GM19043 (cell line): ENCODE measurements around the gene DZIP1.

Experiments used
- ATAC-seq: cut with Tn5 transposase; IDR thresholded peaks from one replicate; pipeline ENCODE4 v1.9.1; 2021; ENCODE audit warnings: low read depth; ENCODE audit not compliant: unreplicated experiment

Gene DZIP1

DNA sequence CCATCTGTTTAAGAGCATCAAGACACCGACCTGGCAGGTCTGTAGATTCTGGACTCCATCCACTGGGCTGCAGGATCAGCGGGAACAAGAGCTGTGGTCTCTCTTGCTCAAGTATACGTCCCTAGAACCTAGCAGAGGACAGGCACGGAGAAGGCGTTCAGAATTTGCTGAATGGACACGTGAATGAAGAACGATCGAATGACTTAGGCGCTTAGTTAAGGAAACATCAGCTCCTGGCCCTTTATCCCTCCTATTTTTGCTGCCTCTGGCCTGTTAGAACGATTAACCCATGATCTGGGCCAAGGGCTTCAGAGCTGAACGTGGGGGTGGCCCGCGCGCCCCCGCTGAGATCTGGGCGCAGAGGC, 953 bp downstream of the DZIP1 start:
- no peak for ATAC-seq

DNA sequence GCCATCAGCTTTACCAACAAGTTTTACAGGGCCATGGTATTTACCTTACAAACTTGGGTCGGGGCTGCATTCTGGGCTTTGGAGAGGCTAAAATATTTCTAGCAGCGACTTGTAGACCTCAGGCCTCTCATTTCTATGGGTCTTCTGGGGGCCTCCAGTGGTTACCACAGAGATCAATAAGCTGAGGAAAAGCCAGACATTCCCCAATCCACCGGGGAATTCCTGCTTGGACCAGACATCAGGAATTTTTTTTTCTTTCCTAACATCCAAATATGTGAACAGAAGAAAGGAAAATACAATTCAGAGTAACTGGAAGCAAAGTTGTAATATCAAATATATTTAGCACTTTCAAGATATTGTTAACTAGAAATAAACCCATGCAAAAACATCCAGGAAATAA, 1.5 kb downstream of the DZIP1 start:
- no peak for ATAC-seq

DNA sequence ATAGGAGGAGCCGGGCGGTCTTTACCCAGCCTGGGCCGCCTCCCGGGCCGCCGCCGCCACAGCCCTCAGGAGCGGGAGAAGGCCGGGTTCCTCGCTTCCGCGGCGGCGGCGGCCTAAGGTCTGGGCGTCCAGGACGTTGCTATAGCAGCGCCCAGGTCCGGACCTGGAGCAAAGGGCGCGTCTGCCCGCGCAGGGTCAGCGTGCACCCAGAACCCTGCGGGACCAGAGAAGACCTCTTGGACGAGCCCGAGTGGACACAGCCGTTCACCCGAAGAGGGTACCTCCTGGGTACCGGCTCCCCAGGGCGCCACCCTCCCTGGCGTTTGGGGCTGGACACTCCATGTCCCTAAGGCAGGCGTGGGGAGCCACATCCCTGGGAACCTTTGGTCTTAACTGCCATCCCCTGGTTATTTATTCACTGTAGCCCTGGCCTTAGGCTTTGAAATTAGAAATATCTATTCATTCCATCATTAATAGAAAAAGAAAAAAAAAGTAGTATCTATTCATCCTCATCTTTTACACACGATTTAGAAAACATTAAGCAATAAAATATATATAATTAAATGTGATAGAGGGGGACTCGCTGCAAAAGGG, 2.4 kb downstream of the DZIP1 start:
- ATAC-seq = no peak

DNA sequence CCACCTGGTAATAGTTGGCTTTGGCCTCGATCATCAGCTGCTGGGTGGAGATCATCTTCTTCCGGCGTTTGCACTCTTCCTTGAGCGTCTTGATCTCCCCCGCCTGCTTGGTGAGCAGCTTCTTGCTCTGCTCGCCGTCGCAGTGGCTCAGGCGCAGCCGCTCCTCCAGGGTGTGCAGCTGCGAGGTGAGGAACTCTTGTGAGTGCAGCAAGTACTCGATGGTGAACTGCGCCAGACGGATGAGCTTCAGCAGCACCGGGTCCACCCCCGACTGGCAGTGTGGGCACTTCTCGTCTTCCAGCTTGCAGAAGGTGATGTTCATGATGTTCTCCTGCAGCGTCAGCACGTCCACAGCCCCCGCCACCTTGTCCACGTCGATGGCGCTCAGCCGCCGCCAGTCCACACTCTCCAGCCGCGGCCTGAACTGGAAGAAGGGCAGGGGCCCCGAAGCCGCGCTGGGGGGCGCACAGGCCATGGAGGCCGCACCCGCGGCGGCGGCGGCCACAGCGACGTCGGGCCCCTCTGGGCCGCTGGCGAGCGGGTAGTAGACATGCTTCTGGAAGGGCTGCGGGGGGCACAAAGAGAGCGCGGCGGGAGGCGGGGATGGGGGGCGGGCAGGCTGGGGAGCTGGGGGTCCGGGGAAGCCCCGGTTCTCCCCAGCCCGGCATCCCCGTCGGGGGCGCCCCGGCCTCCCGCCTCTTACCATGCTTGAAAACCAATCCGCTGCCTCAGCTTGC, 3.0 kb downstream of the DZIP1 start:
- no peak for ATAC-seq

DNA sequence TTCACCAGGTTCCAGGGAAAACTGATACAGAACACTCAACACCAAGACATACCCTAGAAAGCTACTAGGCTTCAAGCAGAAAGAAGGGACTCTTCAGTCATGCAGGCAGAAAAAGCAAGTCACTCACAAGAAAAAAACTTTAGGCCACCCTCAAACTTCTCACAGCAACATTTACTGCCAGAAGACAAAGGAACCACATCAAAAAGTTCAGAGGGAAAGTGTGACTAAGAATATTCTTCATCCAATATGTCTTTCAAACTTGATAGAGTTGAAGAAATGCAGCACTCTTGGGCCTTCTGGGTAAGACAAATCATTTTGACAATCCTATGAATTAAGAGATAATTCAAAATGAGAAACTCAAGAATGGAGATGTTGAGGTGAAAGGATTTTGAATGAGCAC, 7.7 kb downstream of the DZIP1 start:
- ATAC-seq = no peak

DNA sequence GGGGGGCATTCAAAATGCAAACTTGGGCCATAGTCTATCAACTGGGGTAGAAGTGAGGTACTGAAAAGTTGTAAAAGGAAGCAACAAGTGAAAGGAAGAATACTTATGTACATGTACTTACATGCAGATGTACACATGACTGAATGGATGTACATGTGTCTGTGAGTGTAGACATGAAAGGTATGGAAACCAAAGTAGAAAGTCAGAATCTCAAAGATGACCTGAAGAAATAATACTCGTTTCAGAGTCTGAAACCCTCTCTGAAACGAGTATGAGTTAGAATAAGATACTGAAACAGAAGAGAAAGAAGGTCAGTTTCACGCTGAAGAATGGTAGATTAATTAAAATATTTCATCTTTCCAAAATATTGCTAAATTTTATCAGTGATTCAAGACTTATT, 13.9 kb downstream of the DZIP1 start:
- ATAC-seq = no peak

DNA sequence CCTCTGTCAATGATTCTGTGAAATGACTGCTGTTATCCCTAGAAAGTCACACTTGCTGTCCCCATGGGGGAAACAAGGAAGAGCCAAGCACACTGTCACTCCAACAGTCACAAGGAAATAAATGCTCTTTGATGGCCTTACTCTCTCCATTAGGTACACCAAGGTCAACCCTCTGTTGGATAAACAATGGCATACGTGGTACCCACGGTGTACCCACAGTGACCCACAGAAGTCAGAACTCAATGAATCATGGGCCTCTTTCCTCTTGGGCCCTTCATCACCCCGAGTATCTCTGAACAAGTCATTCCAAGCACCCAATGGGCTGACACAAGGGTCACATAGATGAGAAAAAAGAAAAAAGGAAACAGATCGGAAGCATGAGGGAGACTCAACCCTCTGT, 15.4 kb downstream of the DZIP1 start:
- no peak for ATAC-seq

DNA sequence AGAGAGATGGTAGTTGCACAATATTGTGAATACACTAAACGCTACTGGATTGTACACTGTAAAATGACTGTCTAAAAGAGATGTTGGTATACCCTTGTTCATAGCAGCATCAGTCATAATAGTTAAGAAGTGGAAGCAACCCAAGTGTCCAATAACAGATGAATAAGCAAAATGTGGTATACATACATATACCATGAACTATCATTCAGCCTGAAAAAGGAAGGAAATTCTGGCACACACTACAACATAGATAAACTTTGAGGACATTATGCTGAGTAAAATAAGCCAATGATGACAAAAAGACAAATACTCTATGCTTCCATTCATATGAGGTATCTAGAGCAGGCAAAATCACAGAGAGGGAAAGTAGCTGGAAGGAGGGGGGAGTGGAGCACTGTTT, 16.0 kb downstream of the DZIP1 start:
- ATAC-seq = no peak

DNA sequence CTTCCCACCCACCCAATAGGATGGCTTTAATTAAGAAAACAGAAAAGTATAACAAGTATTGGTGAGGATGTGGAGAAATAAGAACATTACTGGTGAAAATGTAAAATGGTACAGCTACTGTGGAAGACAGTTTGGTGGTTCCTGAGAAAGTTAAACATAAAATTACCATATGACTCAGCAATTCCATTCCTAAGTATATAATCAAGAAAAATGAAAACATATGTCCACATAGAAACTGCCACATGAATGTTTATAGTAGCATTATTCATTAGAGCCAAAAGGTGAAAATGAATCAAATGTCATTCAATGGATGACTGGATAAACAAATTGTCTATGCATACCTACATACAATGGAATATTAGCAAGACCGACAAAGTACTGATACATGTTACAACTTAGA, 16.9 kb downstream of the DZIP1 start:
- no peak for ATAC-seq

DNA sequence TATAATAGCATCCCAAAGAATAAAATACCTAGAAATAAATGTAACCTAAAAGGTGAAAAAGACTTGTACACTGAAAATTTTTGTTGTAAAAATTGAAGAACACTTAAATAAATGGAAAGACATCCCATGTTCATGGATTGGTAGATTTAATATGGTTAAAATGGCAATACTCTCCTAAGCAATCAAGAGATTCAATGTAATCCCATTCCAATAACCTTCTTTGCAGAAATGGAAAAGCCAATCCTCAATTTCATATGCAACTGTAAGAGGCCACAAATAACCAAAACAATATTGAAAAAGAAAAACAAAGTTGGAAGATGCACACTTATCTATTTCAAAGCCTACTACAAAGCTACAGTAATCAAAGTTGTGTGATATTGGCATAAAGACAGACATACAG, 17.7 kb downstream of the DZIP1 start:
- no peak for ATAC-seq

DNA sequence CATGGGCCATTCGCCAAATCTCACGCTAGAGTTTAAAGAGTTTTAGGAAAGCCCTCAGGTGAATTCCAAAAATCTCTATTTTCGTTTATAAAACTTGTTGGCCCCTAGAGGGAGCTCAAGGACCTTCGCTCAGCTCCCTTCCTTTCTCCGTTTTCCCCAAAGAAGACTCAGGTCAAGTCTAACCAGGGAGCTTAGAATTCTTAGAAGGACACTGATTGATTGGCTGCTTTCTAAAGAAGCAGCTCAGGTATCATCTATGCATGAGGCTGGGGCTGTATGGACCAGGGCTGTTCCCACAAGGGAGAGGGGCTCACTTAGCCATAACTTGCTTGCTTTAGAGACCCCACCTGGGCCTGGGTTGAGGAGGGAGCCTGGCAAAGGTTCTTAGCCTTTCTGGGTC, 20.5 kb downstream of the DZIP1 start:
- ATAC-seq = no peak

DNA sequence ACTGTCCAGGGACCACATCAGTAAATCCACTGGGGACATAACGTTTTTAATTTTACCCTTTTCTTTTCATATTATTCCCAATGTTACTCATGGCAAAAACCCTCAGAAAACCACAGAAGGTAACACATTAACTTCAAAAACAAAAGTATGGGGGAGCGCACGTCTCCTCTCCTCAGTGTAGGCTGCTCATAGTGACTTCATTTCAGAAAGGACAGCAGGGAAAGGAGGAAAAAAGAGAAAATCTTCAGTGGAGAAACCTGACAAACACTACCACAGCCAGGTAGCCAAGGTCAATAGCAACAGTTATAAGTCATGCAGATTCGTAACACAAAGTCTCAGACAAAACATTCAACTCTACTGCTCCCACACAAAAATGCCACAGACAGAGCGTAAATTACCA, 21.4 kb downstream of the DZIP1 start:
- no peak for ATAC-seq

DNA sequence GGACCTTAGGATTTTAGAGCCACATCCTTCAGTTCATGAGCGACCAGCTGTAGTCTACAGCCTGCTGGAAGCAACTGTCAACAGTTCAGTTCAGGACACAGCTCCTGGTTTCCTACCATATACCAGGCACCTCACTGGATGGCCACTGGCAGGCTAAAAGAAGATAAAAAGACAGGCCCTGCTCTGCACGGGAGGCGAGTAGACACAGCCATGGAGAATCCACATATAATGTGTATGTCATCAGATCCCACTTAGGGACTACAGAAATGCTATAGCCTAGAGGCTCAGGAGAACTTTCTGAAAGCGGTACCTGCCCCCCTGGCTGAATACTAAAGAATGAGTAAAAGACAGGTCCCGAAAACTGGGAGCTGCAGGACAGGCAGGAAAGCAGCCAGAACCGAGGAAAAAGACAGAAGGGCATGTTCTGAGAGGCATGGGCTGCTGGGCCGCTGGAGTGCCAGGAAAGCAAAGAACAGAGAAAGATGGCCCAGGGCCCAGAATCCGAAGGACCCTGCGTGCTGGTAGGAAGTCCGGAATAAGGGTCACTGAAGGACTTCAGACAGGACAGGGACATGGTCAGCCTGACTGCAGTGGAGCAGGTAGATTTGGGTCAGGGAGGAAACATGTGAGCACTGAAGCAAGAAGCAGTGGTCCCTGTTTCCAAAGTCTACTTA, 23.5 kb downstream of the DZIP1 start:
- ATAC-seq = no peak

DNA sequence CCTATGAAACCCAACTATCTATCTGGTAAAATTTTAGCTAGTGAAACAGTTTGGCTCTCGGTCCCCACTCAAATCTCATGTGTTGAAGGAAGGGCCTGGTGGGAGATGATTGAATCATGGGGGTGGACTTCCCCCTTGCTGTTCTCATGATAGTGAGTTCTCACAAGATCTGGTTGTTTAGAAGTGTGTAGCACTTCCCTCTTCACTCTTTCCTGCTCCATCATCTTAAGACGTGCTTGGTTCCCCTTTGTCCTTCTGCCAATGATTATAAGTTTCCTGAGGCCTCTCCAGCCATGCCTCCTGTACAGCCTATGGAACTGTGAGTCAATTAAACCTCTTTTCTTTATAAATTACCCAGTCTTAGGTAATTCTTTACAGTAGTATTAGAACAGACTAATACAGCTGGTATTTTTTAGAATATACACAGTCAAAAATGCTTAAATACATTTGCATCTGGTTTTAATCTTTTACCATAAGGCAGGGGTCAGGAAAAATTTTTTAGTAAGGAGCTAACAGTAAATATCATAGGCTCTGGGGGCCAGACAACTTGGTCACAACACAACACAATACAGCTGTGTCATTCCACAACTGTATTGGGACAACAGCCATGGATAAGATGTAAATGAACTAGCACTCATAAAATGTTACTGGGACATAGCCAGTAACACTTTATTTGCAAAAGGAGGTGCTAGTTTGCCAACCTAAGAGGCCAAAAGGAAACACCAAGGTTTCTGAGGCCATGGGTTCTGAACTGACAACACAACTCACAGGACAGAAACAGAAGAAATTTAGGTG, 24.3 kb downstream of the DZIP1 start:
- ATAC-seq = no peak

DNA sequence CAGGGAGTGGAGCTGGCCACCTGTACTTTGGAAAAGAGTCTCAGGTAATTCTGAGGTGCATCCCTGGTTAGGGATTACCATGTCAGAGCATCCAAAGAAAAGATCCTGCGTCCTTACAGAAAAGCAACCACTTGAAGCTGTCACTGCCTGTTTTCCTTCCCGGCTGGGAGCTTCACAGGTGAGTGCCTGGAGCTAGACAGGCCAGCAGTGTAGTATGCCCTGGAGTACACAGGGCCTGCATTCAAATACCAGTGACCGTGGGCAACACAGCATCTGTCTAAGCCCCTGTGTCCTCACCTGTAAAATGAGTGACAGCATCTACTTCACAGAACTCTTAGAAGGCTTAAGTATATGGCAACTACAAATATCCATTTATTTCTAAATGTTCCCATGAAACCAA, 29.0 kb downstream of the DZIP1 start:
- ATAC-seq = no peak

DNA sequence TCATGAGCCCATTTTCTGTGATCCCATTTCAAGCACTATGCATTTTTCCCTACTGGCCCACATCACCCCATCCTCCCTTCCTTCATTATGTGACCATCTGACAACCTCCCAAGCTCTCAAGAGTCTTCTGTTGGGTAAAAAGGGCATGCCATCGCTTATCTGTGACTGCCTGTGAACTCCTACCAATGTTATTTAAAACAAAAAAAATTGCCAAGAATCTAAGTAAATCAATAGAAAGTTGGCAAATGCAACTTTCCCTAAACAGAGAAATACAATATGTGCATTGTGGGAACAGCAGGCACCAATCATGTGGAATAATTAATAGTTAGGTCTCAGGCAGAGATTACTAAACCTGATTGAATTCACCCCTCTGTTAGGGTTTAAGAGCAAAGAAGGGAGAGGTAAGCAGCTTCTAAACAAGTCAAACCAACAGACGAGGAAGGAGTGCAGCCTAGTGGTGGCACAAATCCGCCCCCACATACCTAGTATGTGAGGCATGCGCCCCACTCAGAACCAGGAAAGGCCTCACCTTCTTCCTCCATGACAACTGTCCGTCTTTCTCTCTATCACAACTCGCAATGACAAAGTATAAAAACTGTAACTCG, 29.8 kb downstream of the DZIP1 start:
- no peak for ATAC-seq

DNA sequence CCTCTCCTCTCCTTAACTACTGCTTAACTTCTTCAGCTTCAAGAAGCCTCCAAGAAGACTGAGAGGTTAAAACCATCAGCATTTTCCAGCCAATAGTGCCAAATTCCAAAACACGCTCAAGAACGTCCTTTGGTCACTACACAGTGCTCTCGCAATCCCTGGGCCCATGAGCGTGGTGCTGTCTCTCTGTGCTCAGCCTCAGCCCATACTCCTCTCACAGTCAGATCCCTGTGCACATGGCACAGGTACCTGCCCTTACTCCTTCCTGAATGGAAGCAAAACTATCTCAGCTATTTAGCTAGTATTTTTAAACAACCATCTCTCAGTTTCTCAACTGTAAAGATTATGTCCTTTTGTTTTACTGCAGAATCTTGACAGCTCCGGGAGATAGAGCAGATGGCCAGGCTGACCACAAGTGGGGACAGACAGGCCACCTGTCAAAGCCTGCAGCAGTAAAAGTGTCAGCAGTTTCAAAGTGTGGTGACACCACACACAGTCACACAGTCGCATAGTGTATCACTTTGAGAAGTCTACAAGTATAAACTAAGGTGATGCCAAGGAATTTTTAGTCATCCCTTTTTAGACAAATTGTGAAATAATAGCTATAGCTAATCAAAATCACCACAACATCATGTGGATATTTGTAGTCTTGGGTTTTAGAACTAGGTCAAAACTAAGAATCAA, 35.7 kb downstream of the DZIP1 start:
- no peak for ATAC-seq

DNA sequence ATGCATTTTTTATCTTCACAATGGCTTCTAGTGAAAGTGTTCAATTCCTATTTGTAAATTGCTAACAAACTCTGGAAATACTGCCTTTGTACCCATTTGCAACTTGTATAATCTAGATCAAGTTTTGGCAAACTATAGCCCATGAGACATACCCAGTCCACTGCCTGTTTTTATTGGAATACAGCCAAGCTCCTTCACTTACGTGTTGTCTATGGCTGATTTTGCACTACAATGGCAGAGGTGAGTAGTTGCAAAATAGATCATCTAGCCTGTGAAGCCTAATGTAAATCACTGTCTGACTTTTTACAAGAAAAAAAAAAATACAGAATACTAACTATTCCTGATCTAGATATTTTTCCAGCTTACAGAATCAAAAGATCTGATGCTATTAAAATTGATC, 37.1 kb downstream of the DZIP1 start:
- ATAC-seq = no peak

DNA sequence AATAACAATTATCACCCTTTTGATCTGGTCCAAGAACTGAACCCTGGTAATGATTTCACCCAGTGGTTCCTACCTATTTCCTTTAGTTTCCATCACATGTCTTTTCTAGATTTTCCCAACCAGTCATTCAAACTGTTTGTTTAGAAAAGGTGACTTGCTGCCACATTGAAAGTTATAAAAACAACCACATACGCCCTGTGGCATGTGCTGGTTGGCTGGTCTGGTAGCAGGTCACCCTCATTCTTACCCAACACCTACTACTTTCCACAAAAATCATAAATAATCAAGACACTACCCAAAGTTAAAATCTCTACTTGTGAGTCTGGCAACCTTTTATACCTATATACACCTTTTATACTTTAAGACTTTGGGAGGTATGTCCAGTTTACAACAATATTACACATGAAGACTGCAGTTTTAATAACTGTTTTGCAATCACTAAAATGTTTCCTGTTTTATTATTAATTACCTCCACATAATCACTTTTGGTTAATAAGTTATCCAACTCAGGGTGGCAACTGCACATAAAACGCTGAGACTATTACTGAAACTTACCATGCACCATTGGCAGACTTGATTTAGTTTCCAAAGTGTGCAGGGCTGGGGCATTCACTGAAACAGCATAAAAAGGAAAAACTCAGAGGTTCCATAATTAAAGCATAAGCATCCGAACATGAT, 38.9 kb downstream of the DZIP1 start:
- ATAC-seq = no peak

DNA sequence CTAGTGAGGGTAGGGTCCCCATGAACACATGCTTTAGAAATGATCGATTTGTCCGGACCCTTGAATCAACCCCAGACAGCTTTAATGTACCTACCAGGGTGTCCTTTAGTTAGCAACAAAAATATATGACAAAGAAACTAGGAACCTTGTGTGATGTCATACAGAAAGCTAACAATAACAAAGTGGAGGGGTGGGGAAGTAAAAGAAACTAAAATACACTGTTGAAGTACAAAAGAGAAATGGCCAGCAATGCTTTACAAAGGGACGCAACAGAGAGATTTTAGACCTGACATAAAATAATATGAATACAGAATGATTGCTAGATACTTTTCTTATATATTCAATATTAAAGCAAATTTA, 40.0 kb downstream of the DZIP1 start:
- no peak for ATAC-seq
